NCI-H1105 treated with DMSO at 0.1 percent for 48 hours (cell line): ENCODE measurements around the gene EWSR1.

Source experiments
- DNase-seq: peaks from one replicate; lab custom pipeline; 2025; lab: John Stamatoyannopoulos, UW

The EWSR1 gene

GRCh38 chr22:29320546-29320945 lies 52.5 kb downstream of the EWSR1 start:
- no peak for DNase-seq

GRCh38 chr22:29323641-29324040 lies 55.6 kb downstream of the EWSR1 start:
- no peak for DNase-seq

- no peak for DNase-seq
Measured at GRCh38 chr22:29325356-29325755, 57.3 kb downstream of the EWSR1 start.

- DNase-seq, result no peak
Measured at GRCh38 chr22:29325785-29326315, 57.8 kb downstream of the EWSR1 start.

GRCh38 chr22:29326481-29326880 lies 58.4 kb downstream of the EWSR1 start:
- no peak for DNase-seq

- no peak for DNase-seq
Measured at GRCh38 chr22:29327089-29327764, 59.2 kb downstream of the EWSR1 start.

GRCh38 chr22:29328055-29328454 lies 60.0 kb downstream of the EWSR1 start:
- no peak for DNase-seq

- DNase-seq, result no peak
Measured at GRCh38 chr22:29328566-29329500, 60.8 kb downstream of the EWSR1 start.

- no peak for DNase-seq
Measured at GRCh38 chr22:29329581-29329980, 61.5 kb downstream of the EWSR1 start.

- no peak for DNase-seq
Measured at GRCh38 chr22:29330291-29330690, 62.2 kb downstream of the EWSR1 start.

GRCh38 chr22:29330753-29331152 lies 62.7 kb downstream of the EWSR1 start:
- no peak for DNase-seq

- no peak for DNase-seq
Measured at GRCh38 chr22:29331213-29331612, 63.1 kb downstream of the EWSR1 start.

- DNase-seq, result no peak
Measured at GRCh38 chr22:29331658-29332300, 63.7 kb downstream of the EWSR1 start.

- DNase-seq, result no peak
Measured at GRCh38 chr22:29332886-29333496, 64.9 kb downstream of the EWSR1 start.

GRCh38 chr22:29334148-29334547 lies 66.1 kb downstream of the EWSR1 start:
- DNase-seq, result no peak

GRCh38 chr22:29334696-29335344 lies 66.8 kb downstream of the EWSR1 start:
- no peak for DNase-seq

- DNase-seq, result no peak
Measured at GRCh38 chr22:29335656-29336055, 67.6 kb downstream of the EWSR1 start.

GRCh38 chr22:29336751-29337490 lies 68.9 kb downstream of the EWSR1 start:
- no peak for DNase-seq

GRCh38 chr22:29337631-29338284 lies 69.7 kb downstream of the EWSR1 start:
- DNase-seq, result no peak

- no peak for DNase-seq
Measured at GRCh38 chr22:29338398-29338797, 70.3 kb downstream of the EWSR1 start.
